Measurements from ENCODE around the gene CD27.
A peak's percentile ranks its signal among the peaks of the same experiment; 100 is the strongest.
"Not testable (repeated sequence)": the region's sequence is repeated elsewhere in the genome, so short reads cannot be mapped to it uniquely, and the experiment has no call there.

CD27 gene

DNA sequence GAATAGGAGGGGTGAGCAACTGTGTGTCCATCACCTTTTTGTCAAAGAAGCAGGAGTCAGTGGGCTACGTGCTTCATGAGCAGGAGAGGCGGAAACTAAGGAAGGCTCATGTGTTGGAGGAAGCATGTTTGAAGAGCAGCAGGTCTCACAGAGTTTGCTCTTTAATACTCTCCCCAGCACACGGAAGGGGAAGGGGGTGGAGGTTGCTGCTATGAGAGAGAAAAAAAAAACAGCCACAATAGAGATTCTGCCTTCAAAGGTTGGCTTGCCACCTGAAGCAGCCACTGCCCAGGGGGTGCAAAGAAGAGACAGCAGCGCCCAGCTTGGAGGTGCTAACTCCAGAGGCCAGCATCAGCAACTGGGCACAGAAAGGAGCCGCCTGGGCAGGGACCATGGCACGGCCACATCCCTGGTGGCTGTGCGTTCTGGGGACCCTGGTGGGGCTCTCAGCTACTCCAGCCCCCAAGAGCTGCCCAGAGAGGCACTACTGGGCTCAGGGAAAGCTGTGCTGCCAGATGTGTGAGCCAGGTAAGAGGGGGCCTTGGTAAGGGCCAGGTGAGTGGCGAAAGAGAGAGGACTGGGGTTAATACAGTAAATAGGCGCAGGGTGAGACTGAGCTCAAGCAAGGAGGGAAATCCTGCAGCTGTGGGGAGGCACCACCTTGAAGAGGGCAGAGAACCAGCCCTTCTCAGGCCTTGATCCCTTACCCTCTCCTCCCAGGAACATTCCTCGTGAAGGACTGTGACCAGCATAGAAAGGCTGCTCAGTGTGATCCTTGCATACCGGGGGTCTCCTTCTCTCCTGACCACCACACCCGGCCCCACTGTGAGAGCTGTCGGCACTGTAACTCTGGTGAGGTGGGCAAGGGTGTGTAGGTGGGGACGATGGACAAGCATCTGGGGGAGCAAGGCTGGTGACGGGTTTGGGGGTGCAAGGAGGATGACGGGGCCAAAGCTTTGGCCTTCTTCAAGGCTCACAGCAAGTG lies at the start of gene CD27:
Gene CD27 (plus strand): TSS at position 252 of the 985 bp plus-strand sequence. CDS start 141 bp downstream, at position 393.
- DNase-seq: no peak

DNA sequence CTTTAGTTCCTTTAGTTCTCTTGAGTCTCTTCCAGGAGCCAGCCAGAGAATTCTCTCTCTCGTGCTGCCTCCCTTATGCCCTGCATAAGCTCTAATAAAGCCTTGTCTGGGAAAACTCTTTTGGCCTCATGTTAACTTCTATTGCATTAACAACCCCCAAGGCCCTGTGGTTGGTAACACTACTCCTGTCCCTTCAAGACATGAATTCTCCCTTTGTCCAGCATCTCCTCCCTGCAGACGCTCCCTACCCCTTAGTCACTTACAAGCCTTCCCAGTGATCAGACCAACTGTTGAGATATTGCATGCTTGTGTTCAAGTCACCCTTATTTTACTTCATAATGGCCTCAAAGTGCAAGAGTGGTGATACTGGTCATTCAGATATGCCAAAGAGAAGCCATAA lies 48.7 kb upstream of the CD27 start:
- DNase-seq: no peak

DNA sequence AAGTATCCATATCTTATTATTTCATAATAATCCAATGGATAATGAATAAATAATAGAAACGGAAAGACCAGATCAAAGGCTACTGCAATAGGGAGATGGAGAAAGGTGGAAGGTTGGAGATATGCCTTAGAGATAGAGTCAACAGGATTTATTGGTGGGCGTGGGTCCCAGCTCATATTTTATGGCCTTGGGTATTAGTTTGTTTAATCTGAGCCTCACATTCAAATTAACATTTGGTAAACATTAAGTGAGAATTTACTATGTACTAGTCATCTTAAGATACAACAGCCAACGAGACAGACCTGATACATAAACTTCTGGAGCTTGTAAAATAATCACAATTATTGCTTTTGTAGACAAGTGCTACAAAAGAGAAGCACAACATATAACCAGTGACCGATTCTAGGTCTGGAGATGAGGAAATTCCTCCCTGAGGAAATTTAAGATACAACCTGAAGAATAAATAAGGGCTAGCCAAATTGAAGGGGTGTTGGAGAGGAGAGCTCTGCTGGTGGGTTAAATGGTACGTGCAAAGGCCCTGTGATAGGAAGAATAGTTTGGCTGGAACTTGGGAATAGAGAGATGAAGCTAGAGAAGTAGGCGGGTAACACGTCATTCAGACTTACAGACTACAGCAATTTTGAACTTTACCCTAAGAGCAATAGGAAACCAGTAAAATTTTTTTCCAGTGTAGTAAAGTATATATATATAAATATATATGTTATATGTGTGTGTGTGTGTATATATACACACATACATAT lies 44.7 kb upstream of the CD27 start:
- DNase-seq: no peak

DNA sequence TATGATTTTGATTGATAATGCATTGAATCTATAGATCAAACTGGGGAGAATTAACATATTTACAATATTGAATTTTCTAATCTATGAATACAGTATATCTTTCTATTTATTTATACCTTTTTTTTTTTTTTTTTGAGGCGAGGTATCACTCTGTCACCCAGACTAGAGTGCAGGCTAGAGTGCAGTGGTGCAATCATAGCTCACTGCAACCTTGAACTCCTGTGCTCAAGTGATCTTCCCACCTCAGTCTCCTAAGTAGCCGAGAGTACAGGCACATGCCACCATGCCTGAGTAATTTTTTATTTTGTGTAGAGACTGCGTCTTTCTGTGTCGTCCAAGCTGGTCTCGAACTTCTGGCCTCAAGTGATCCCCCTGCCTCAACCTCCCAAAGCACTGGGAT lies 40.4 kb upstream of the CD27 start:
- DNase-seq: no peak

DNA sequence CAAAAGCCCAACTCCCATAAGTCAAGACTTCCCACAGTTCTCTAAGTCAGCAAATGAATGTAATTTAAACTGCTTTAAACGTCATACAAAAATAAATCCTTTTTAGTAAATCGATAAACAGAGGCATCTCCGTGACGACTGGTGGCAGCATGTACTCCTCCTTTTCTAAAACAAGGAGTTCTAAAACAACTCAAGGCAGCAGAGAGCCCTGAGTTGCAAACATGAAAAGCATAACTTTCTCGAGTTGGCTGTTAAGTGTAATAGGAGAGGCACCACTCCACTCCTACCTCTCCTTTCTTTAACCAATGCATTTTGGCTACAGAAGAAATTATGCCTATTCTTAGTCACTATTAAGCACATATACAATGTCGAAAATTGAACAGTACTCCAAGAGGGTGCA lies 38.8 kb upstream of the CD27 start:
- no peak for DNase-seq

DNA sequence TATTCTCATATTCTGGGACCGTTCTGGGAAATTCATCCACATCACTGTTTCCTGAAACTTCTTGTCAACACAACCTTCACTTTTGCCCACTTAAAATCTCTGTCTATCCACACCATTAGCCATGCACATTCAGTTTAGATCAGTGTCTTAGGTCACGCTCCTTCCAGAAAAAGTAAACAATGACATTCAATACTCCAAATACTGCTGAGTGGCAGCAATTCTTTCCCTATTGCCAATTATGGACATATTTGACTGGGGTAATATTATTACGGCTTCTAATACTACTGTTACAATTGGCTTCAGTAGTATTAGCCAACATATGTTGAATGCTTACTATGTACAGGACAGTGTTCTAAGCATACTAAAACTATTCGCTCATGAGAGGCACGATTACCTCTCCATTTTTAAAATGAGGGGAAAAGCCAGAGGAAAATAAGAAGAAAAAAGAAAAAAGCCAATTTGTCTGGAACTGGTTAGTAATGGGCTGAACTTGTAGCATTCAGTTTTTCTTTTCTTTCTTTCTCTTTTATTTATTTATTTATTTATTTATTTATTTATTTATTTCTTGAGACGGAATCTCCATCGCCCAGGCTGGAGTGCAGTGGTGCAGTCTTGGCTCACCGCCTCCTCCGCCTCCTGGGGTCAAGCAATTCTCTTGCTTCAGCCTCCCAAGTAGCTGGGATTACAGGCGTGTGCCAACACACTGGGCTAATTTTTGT lies 37.4 kb upstream of the CD27 start:
- no peak for DNase-seq

DNA sequence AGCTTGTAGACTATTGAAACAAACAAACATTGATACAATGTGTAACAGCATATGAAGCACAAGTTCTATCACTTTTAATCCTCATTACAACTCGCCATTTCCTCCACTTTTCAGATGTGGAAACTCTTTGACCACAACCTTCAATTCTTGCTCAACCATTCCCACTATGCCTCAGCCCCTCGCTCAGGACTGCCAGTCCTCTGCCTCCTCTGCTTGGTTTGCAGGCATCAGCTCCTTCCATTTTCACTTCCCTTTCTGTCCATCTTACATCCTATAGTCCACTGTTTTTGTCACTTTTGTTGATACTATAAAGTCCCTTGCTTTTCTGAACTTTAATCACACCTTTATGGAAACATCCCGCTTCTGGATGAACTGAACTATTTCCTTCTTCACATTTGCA lies 28.2 kb upstream of the CD27 start:
- DNase-seq: no peak

DNA sequence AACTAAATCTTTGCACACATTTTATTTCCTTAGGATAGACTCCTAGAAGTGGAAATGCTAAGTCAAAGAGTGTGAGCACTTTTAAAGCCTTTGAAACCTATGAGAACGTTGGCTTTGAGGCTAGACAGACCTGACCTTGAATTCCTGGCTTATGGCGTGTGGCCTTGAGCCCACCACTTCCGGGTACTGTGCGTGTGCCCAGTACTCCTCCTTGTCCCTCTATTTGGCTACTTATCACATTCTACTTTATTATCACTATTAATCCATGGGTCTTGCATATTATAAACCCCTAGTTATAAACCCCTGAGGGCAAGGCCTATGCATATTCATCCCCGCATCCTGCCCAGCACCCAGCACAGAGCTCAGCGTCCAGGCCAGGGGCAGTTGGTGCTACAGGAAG lies 26.0 kb upstream of the CD27 start:
- no peak for DNase-seq

DNA sequence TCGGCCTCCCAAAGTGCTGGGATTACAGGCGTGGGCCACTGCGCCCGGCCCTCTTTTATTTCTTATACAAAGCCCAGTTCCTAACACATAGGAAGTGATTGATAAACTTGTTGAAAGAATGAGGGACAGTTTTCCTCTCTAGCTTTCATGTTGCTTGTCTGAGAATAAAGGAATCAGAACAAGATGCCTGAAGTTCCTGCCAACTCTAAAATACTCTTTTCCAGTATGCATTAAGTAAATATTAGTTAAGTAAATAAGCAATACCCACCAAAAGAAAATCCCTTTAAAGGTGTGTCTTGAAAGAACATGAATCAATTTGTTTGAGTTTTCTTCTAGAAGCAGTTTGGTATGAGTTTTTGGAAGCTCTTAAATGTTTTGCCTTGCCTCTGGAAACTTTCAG lies 24.4 kb upstream of the CD27 start:
- DNase-seq: no peak

DNA sequence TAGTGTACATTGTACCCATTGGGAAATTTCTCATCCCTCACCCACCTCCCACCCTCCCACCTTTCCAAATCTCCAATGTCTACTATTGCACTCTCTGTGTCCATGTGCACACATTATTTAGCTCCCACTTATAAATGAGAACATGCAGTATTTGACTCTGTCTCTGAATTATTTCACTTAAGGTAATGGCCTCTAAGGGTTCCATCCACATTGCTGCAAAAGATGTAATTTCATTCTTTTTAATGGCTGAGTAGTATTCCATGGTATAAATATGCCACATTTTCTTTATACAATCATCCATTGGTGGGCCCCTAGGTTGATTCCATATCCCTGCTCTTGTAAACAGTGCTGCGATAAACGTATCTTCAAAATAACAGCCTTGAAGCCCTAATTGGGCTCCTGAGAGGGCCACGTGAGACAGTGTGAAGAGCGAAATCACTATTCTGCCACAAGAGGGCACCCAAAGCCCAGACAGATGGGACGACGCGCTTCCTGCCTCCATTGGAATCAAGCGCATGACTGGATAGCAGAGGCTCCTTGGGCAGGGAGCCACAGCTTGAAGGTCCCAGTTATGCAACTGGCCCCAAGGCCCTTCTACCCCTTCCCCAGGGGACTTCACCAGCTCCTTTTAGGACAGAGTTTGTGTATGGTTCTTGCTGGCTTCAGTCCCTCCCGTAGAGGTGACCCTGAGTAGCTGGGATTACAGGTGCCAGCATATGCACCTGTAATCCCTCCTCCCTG lies 21.3 kb upstream of the CD27 start:
- peak; percentile 82 for DNase-seq

DNA sequence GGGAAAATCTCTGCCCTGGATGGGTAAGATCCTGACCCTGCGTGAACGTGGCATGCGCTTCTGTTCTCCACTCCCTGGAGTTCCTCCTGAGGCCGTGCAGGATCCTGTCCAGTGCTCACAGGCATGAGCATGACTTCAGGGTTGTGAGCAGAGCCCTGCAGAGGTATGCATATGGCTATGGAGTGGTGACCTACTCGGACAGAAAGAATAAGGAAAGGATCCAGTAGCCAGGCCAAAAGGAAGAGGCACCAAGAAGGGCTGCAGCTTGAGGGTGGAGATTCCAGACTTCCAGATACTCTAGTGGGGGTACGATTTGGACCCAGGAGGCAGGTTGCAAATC lies 20.8 kb upstream of the CD27 start:
- no peak for DNase-seq

DNA sequence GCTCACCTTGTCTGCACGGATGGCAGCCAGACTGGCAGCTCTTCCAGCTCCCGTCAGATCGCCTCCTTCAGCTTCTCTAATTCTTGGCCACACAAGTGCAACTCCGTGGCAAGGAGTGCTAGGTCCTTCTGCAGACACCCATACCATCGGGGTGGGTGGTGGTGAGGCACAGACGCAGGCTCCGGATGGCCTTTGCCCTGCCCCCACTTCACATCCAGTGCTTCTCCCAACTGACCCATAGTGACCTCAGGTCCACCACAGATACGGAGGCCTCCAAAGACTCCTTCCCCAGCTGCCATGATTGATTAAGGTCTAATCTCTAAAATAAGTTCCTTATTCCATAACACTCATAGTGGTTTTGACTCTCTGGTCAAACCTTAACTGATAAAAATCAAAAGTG lies 19.9 kb upstream of the CD27 start:
- DNase-seq: no peak

DNA sequence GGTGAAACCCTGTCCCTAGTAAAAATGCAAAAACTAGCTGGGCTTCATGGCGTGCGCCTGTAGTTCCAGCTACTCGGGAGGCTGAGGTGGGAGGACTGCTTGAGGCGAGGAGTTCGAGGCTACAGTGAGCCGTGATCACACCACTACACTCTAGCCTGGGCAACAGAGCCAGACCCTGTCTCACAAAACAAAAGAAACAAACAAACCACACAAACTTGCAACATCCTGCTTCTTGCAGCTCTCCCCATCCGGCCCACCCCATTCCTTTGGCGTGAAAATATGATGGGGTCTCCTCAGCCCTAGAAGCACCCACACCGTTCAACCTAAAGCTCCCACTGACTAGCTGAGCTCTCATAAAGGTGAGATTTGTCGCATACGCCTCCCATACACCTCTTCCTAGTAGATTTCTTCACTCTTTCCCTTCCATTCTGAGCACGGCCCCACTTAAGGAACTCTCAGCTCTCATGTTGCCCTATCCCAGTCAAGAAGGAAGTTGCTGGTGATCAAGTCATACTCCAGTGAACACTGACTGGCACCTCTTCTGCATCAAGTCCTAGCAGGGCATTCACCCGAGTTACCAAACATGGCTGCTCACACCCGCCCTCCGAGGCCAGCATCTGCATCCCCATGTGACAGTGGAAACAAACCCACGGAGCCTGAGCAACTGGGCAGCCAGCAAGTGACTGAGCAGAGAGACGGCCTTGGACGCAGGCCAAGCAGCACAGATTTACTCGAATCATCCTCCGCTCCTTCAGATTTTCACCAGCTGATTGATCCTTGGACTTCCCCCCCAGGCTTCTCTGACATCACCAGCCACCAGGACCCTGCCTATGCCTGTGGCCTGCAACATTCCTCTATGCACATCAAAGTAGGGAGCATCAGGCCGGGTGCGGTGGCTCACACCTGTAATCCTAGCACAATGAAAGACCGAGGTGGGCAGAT lies 18.9 kb upstream of the CD27 start:
- DNase-seq: no peak

DNA sequence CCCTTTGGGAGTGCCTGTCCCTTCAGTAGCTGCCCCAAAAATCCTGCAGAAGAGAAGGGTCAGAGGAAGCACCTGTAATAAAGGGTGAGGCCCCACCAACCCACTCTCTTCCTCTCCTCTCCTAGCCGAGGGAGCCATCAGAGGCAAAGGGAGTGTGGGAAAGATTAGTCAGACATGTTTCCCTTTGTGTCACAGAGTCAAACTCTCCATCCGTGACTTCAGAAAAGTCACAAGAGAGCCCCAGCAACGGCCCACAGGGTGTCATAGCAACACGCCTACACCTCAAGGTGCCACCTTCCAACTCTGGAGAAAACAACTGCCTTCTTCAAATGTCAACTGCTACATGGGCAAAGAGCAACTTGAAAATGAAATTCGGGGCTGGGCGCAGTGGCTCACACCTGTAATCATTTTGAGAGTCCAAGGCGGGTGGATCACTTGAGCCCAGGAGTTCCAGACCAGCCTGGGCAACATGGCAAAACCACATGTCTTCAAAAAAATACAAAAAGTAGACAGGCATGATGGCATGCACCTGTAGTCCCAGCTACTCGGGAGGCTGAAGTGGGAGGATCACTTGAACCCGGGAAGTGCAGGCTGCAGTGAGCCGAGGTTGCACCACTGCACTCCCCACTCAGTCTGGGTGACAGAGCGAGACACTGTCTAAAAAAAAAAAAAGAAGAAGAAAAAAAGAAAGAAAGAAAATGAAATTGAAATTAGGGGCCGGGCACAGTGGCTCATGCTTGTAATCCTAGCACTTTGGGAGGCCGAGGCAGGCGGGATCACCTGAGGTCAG lies 17.7 kb upstream of the CD27 start:
- DNase-seq: no peak

DNA sequence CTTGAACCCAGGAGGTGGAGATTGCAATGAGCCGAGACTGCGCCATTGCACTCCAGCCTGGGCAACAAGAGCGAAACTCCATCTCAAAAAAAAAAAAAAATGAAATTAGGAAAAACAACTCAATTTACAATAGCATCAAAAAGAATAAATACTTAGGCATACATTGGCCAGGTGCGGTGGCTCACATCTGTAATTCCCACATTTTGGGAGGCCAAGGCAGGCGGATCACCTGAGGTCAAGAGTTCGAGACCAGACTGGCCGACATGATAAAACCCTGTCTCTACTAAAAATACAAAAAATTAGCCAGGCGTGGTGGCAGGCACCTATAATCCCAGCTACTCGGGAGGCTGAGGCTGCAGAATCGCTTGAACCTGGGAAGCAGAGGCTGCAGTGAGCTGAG lies 17.0 kb upstream of the CD27 start:
- DNase-seq: not testable (repeated sequence)

DNA sequence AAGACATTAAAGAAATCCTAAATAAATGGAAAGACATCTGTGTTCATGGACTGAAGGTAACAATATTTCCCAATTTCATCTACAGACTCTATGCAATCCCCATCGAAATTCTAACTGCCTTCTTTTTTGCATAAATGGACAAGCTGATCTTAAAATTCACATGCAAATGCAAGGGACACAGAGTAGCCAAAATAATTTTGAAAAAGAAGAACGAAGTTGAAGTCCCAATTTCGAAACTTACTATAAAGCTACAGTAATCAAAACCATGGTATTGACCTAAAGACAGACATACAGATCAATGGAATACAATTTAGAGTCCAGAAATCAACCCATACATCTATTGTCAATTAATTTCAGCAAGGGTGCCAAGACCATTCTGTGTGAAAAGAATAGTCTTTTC lies 16.4 kb upstream of the CD27 start:
- no peak for DNase-seq

DNA sequence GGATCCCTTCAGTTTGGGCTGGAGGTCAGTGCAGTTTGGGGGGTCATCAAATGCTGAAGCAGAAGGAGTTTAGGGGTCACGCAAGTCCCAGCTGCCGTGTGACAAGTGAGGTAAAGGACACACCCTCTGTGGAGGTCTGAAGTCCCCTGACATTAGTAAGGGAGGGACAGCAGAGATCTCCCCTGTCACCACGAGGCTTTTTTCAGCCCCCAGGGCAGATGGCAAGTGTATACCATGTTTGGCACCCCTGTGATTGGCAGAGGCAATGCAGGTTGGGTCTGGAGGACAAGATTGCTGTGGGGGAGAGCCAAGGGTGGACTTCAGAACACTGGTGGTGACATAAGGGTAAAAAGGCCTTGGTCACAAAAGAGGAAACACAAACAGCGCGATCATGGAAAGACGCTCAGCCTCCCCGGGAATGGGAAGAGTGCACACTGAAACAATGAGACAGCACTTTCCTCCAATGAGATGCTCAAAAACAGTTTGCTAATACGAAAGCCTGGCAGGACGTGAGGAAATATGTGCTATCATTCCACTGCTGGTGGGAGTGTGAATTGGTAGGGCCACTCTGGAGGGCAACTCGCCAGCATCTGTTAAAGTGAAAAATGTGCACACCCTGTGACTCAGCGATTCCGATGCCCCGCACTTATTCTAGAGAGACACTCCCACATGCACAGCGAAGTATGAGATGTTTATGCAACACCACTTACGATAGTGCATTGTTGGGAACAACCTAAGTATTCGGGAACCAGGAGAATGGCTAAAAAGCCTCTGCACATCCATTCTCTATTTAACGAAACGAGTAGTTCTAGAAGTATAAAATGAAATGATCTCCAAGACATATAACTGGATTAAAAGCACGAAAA lies 14.4 kb upstream of the CD27 start:
- no peak for DNase-seq

DNA sequence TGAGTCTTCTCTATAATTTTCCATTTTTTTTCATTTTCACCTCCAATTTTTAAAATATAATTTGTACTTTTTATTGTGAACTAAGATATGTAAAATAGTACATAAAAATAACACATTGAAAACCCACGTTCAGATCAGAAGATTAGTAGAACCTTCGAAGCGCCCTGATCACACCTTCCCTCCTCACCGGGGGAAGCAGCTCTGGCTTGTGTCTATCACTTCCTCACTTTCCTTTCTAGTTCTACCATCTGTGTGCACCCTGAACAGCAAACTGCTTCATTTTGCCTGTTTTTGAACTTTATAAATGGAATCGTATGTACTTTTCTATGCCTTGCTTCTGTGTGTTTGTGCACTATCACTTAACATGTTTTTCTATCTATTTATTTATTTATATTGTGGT lies 11.8 kb upstream of the CD27 start:
- no peak for DNase-seq

DNA sequence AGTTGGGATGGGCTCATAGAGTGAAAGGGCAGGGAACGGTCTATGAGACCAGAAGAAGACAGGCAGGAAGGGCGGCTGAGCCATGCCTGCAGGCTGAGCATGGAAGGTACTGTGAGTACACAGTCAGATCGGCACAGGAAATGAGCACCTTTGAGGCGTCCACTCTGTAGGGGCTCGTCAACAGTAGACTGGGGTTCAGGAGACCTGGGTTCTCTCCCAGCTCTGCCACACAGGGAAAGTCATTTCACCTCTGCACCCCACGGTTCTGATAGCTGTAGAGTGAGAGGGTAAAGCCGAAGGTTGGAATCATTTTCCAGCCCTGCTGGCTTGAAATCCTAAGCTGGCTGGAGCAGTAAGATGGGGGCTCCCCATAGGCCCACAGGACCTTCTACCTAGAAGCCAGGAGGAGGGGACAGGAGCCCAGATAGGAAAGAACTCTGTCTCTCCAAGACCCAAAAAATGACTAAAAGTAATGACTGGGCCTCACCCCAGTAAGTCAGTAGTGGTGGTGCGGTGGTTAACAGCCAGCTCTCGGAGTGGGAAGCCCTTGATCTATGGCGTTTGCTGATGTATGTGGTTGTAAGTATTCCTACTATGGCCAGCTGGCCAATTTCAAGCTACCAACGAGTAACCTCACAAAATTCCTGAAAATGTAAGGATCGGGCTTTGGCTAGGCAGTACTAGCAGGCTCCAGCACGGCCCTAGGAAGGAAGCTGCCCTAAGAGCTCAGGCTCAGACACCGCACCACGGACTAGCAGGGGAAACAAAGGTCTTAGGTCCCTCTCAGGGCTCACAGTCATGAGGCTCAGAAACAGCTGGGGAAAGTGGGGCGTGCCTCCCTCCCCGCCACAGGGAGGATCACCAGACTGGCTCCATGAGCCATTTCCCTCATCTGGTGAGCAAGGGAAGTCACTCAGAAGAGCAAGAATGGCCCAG lies 10.3 kb upstream of the CD27 start:
- no peak for DNase-seq
